Activated T-cell treated with anti-CD3 and anti-CD28 coated beads for 24 hours (primary cell): Measurements from ENCODE around the gene CTU1.

Experiments used
- DNase-seq: peaks from one replicate; pipeline ENCODE4 v3.0.0-alpha.2; 2020; ENCODE audit warnings: low read depth

CTU1 gene

DNA sequence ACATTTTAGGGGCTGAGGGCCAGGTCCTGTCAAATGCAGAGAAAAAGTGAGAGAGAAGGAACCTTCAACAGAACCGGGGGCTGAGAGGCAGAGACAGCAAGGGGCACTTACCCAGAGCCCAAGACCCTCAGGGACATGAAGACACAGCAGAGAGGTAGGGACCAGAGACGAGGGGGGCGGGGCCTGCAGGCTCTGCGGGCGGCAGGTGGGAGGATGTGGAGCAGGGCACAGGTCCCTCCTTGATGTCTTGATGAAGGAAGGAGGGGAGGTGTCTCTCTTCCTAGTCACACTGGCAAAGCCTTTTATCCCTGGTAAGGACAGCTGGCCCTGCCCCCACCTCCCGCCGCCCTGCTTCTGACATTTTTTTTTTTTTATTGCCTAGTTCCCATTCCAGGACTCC, 25.6 kb downstream of the CTU1 start, which contains the start of gene KLK14:
Gene KLK14 (minus strand): TSS at position 277 of the 400 bp plus-strand sequence. CDS start 273 bp downstream, at position 4.
- no peak for DNase-seq

GRCh38 chr19:51081476-51081875, 26.7 kb downstream of the CTU1 start:
- DNase-seq = no peak

DNA sequence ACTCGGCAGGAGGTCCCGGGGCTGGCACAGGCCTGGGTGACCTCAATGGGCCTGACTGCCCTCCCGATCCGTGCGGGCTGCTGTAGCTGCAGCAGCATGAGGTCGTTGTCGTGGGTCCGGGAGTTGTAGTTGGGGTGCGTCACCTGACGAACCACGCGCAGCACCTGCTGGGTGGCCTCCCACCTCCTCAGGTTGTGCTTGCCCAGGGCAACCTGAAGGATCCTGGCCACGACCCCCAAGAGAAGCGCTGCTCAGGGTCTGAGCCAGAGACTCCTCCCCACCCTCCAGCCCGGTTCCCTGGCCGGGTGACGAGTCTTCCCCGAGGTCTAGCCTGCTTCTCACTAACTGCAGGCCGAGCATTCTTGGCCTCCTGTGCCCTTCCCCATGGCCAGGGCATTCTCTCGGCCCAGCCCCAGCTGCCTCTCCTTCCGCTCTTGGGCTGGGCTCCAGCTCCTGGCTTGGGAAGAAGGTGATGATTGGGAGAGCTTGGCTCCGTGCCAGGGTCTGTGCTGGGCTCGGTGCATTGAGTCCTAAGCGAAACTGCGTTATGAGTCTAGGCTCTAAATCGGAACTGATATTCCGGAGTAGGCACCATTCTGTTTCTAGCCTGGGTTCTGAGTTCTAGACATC, 28.6 kb downstream of the CTU1 start:
- DNase-seq = no peak

DNA sequence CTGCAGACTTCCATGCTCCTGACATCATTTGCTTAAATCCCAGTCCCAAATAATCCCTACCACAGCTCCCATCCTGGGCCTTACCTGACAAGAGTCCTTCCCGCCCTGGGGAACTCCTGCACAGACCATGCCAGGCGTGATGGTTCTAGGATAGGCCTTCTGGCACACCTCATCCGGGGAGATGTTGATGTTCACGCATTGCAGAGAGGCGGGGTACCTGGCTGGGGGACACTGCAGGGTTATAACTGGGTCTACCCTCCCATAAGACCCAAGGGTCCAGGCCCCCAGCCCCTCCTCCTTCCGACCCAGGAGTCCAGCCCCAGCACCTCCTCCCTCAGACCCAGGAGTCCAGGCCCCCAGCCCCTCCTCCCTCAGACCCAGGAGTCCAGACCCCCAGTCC, 29.5 kb downstream of the CTU1 start:
- DNase-seq = no peak

GRCh38 chr19:51078104-51078503, 30.1 kb downstream of the CTU1 start:
- DNase-seq = no peak

DNA sequence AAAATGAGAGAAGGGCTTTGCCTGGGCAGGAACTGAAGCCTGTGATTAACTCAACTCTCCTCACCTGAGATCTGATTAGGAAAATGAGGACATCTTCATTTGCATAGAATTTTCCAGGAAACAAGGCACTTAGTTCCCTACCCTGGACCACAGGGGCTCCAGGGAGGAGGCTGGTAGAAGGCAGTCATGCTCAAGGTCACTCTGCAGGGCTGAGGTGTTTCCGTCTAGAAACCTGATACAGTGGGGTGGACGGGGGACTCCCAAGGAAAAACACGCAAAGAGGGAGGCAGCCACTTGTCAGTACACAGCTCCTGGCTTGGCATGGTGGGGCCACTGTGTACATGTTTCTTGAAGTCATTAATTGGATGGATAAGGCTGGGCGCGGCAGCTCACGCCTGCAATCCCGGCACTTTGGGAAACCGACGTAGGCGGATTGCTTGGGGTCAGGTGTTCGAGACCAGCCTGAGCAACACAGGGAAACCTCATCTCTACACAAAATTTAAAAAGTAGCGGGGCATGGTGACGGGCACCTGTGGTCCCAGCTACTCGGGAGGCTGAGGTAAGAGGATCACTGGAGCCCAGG, 31.5 kb downstream of the CTU1 start:
- no peak for DNase-seq

DNA sequence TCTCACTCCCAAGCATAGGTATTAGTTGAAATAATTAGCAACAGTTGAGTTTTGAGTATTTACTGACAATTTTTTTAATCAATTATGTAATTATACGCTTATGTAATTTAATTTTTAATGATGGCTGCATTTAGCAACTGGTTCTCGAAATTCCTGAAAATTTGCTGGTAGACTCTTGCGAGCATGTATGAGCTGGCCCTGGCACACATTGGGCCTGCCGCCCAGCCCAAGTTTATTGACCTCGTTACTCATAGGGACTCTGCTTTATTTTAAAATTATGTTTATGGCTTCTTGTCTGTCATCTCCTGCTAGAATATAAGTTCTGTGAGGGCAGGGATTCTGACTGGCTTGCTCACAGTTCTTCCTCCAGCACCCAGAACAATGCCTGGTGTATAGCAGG, 32.2 kb downstream of the CTU1 start:
- no peak for DNase-seq

DNA sequence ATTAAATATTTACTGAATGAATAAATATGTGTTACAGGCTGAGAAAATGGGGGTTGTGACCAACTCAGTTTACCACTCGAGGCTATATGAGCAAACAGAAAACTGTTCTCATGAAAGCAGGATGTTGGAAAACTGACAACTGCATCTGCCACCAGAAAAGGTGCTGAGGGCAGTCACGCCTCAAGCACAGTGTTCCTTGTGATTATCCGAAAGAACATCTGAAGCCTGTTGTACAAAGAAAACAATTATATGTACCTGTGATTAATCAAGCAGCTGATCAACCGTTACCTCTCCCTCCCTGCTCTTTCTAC, 37.2 kb downstream of the CTU1 start:
- no peak for DNase-seq

- DNase-seq = no peak
Observed at GRCh38 chr19:51070334-51071094, 37.7 kb downstream of the CTU1 start.

- DNase-seq = no peak
Observed at GRCh38 chr19:51066393-51067186, 41.6 kb downstream of the CTU1 start.

- no peak for DNase-seq
Observed at GRCh38 chr19:51065221-51065960, 42.8 kb downstream of the CTU1 start.

DNA sequence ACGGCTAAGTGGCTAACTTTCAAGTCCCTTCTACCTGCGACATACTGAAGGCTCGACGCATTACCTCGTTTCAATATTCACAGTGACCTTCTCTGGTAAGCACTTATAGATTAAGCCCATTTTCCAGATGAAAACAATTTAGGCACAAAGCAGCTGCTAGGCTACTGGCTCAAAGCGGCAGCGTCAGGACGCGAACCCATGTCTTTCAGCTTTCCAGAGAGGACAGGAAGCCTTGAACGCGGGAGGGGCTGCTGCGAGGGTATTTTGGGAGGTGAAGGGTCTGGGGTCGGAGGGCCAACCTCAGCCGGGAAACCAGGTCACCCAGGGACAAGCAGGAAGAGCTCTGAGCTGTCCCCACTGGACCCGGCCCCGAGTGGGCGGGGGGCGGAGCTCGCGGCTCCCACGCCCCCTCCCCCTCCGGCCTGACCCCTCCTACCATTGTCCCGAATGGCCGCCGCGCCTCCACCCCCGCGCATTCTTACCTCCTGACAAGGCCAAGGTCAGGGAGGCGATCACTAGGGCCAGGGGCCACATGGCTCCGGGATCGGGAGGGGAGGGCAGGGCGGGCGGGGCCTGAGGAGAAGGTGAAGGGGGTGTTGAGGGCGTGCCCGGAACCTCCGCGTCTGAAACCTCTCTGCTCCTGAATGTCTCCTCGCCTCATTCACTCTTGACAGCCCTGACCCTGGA, 43.5 kb downstream of the CTU1 start, which contains the start of gene KLK13:
Gene KLK13 (minus strand): TSS at position 559 of the 687 bp plus-strand sequence. CDS start 25 bp downstream, at position 534.
- DNase-seq = no peak

- DNase-seq = no peak
Observed at GRCh38 chr19:51063664-51064063, 44.5 kb downstream of the CTU1 start.

DNA sequence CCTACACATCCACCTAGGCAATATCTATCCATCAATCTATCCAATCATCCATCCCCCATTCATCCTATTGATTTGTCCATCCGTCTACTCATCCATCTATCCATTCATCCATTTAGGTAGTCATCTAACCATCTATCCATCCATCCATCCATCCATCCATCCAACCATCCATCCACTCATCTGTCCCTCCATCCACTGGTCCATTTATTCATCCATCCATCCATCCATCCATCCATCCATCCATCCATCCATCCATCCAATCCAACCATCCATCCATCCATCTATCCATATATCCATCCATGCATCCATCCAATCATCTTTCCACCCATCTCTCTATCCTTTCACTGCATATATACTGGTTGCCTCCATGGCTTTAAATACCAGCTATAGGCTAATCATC, 47.2 kb downstream of the CTU1 start:
- DNase-seq = no peak

- no peak for DNase-seq
Observed at GRCh38 chr19:51060336-51060735, 47.9 kb downstream of the CTU1 start.

DNA sequence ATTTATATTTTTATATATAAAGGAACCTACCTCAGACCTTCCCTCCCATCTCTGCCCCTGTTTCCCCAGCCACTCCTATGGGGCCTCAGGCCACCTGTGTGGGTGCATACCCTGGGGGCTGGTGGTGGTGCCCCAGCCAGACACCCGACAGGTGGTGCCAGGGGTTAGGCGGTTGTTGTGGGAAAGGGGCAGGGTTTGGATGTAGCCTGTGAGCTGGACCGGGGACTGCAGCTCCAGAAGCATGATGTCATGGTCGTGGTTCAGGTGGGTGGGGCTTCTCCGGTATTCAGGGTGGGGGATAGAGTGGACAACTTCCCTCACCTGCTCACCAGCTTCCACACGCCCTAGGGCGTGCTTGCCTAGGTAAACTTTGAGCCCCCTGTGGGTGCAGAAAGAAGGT, 48.5 kb downstream of the CTU1 start:
- DNase-seq = no peak

DNA sequence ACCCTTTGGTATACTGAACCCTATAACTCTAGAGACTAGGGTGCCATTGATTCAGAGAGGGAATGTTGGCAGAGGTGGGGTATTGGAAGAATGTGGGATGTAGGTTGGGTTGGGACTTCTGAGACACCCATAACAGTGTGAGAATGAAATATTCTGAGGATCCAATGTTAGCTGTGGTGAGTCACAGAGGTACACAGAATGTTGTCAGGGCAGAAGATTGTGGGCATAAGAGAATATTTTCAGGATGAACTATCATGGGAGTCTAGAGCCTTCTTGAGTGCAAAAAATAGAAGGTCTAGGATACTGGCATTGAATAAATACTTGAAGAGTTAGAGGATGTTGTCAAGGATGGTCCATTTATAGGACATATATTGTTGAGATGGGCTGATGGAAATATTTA, 52.3 kb downstream of the CTU1 start:
- DNase-seq = no peak
